Stromal cell of bone marrow (primary cell): Measurements from ENCODE around the gene SET.
"Not testable (repeated sequence)": the region's sequence is repeated elsewhere in the genome, so short reads cannot be mapped to it uniquely, and the experiment has no call there.

Experiments
- DNase-seq: peaks from one replicate; pipeline ENCODE4 v3.0.0-alpha.2; 2012; ENCODE audit warnings: low read depth

Gene SET

GRCh38 chr9:128688501-128689292 lies at the start of gene SET:
Gene SET (plus strand): TSS chr9:128689222. CDS start chr9:128689583, 361 bp downstream.
- peak; percentile 85 for DNase-seq

GRCh38 chr9:128640603-128641002 lies 48.4 kb upstream of the SET start:
- DNase-seq = no peak

GRCh38 chr9:128642675-128643245 lies 46.3 kb upstream of the SET start:
- DNase-seq = no peak

GRCh38 chr9:128643519-128644300 lies 45.3 kb upstream of the SET start:
- DNase-seq = no peak

- not testable (repeated sequence) for DNase-seq
These were observed 40.8 kb upstream of the SET start for GRCh38 chr9:128648206-128648605.

- DNase-seq = no peak
These were observed 37.2 kb upstream of the SET start for GRCh38 chr9:128651798-128652197.

GRCh38 chr9:128653908-128654307 lies 35.1 kb upstream of the SET start:
- DNase-seq = no peak

- DNase-seq = no peak
These were observed 34.5 kb upstream of the SET start for GRCh38 chr9:128654481-128654880.

GRCh38 chr9:128656416-128657343 lies 32.3 kb upstream of the SET start, which contains the start of gene DYNC2I2:
Gene DYNC2I2 (minus strand): TSS chr9:128656847. CDS start chr9:128656726, 121 bp downstream.
- DNase-seq = peak; percentile 86

- no peak for DNase-seq
These were observed 31.7 kb upstream of the SET start for GRCh38 chr9:128657344-128657704.

GRCh38 chr9:128657796-128658195 lies 31.2 kb upstream of the SET start:
- DNase-seq = no peak

GRCh38 chr9:128666481-128666941 lies 22.5 kb upstream of the SET start:
- DNase-seq = not testable (repeated sequence)

- DNase-seq = no peak
These were observed 19.2 kb upstream of the SET start for GRCh38 chr9:128669786-128670185.

GRCh38 chr9:128675382-128675781 lies 13.6 kb upstream of the SET start:
- DNase-seq = no peak

GRCh38 chr9:128677794-128678193 lies 11.2 kb upstream of the SET start:
- no peak for DNase-seq

- DNase-seq = no peak
These were observed 5.5 kb upstream of the SET start for GRCh38 chr9:128683340-128684064.

- no peak for DNase-seq
These were observed 5.0 kb upstream of the SET start for GRCh38 chr9:128684065-128684324.

GRCh38 chr9:128684325-128685199 lies 4.5 kb upstream of the SET start:
- DNase-seq = peak; percentile 65

GRCh38 chr9:128685636-128686489 lies 3.2 kb upstream of the SET start:
- no peak for DNase-seq
